Measurements from ENCODE around the gene CTNNA2.

Gene CTNNA2

GRCh38 chr2:80638783-80639182 is 1125.9 kb downstream of the CTNNA2 start:
- H3K9me3 ChIP-seq (ENCODE audit: insufficient read depth, low read length), result no peaks in the 10 kb centered on the region

GRCh38 chr2:80642465-80642864 is 1129.6 kb downstream of the CTNNA2 start:
- Histone ChIP-seq H3K4me2 (ENCODE audit: low read length) (no peak overlapping the region), H4K20me1 (ENCODE audit: insufficient read depth, low read length) (no peaks in the 10 kb centered on the region), H3K27ac (ENCODE audit: low read length) (no peak overlapping the region), H3K79me2 (ENCODE audit: low read length) (no peaks in the 10 kb centered on the region), H2AFZ (ENCODE audit: low read depth, low read length) (no peak overlapping the region), H3K9me3 (ENCODE audit: insufficient read depth, low read length) (no peaks in the 10 kb centered on the region), H3K27me3 (ENCODE audit: low read depth, low read length) (no peaks in the 10 kb centered on the region), H3K4me1 (ENCODE audit: low read length) (no peaks in the 10 kb centered on the region), H3K36me3 (replicated peaks; ENCODE audit: low read depth, low read length) (no peaks in the 10 kb centered on the region), H3K4me3 (ENCODE audit: low read length) (no peak overlapping the region), H3K9ac (ENCODE audit: low read length) (no peak overlapping the region)
- TF ChIP-seq EZH2phosphoT487 (IDR thresholded peaks at IDR 0.05; ENCODE audit: low read depth), result no peak
- TF ChIP-seq CTCF (IDR thresholded peaks at IDR 0.05; ENCODE audit: low read depth, low read length), result no peak

More at GRCh38 chr2:80638783-80639182, 1125.9 kb downstream of the CTNNA2 start:
- Histone ChIP-seq H4K20me1 (ENCODE audit: insufficient read depth, low read length) (no peaks in the 10 kb centered on the region), H3K79me2 (ENCODE audit: low read length) (no peaks in the 10 kb centered on the region), H3K4me2 (ENCODE audit: low read length) (no peak overlapping the region), H3K27ac (ENCODE audit: low read length) (no peak overlapping the region), H3K27me3 (ENCODE audit: low read depth, low read length) (no peaks in the 10 kb centered on the region), H2AFZ (ENCODE audit: low read depth, low read length) (no peak overlapping the region), H3K4me3 (ENCODE audit: low read length) (no peak overlapping the region), H3K4me1 (ENCODE audit: low read length) (no peaks in the 10 kb centered on the region), H3K9ac (ENCODE audit: low read length) (no peak overlapping the region), H3K36me3 (replicated peaks; ENCODE audit: low read depth, low read length) (no peaks in the 10 kb centered on the region)
- no peak for TF ChIP-seq EZH2phosphoT487 (IDR thresholded peaks at IDR 0.05; ENCODE audit: low read depth)
- TF ChIP-seq CTCF (IDR thresholded peaks at IDR 0.05; ENCODE audit: low read depth, low read length), result no peak

GRCh38 chr2:80643598-80643997 is 1130.7 kb downstream of the CTNNA2 start:
- Histone ChIP-seq H3K79me2 (ENCODE audit: low read length) (no peaks in the 10 kb centered on the region), H2AFZ (ENCODE audit: low read depth, low read length) (no peak overlapping the region), H4K20me1 (ENCODE audit: insufficient read depth, low read length) (no peaks in the 10 kb centered on the region), H3K9ac (ENCODE audit: low read length) (no peak overlapping the region), H3K36me3 (replicated peaks; ENCODE audit: low read depth, low read length) (no peaks in the 10 kb centered on the region), H3K4me2 (ENCODE audit: low read length) (no peak overlapping the region), H3K4me3 (ENCODE audit: low read length) (no peak overlapping the region), H3K9me3 (ENCODE audit: insufficient read depth, low read length) (no peaks in the 10 kb centered on the region), H3K4me1 (ENCODE audit: low read length) (no peaks in the 10 kb centered on the region), H3K27me3 (ENCODE audit: low read depth, low read length) (no peaks in the 10 kb centered on the region), H3K27ac (ENCODE audit: low read length) (no peak overlapping the region)
- TF ChIP-seq EZH2phosphoT487 (IDR thresholded peaks at IDR 0.05; ENCODE audit: low read depth), result no peak
- no peak for TF ChIP-seq CTCF (IDR thresholded peaks at IDR 0.05; ENCODE audit: low read depth, low read length)

- no peak overlapping the region for H3K27ac ChIP-seq (ENCODE audit: low read length)
- H3K4me1 ChIP-seq (ENCODE audit: low read length), result no peaks in the 10 kb centered on the region
- H3K9ac ChIP-seq (ENCODE audit: low read length), result no peak overlapping the region
- H3K79me2 ChIP-seq (ENCODE audit: low read length), result no peaks in the 10 kb centered on the region
- no peaks in the 10 kb centered on the region for H3K9me3 ChIP-seq (ENCODE audit: insufficient read depth, low read length)
- no peak overlapping the region for H2AFZ ChIP-seq (ENCODE audit: low read depth, low read length)
- H3K27me3 ChIP-seq (ENCODE audit: low read depth, low read length), result no peaks in the 10 kb centered on the region
- H4K20me1 ChIP-seq (ENCODE audit: insufficient read depth, low read length), result no peaks in the 10 kb centered on the region
- TF ChIP-seq CTCF (IDR thresholded peaks at IDR 0.05; ENCODE audit: low read depth, low read length) (no peak), EZH2phosphoT487 (IDR thresholded peaks at IDR 0.05; ENCODE audit: low read depth) (no peak)
- H3K4me2 ChIP-seq (ENCODE audit: low read length), result no peak overlapping the region
- no peak overlapping the region for H3K4me3 ChIP-seq (ENCODE audit: low read length)
- H3K36me3 ChIP-seq (replicated peaks; ENCODE audit: low read depth, low read length), result no peaks in the 10 kb centered on the region
Measured at GRCh38 chr2:80651435-80651834, 1138.6 kb downstream of the CTNNA2 start.

Data from OCI-LY3 (cell line).